GM19397 (cell line): ENCODE results near the gene OR10H2.
"Not testable (repeated sequence)": the region's sequence is repeated elsewhere in the genome, so short reads cannot be mapped to it uniquely, and the experiment has no call there.

ENCODE experiments used
- ATAC-seq: cut with Tn5 transposase; IDR thresholded peaks from one replicate; pipeline ENCODE4 v1.9.1; 2021; ENCODE audit warnings: mild to moderate bottlenecking, moderate library complexity; ENCODE audit not compliant: unreplicated experiment

Gene OR10H2

DNA sequence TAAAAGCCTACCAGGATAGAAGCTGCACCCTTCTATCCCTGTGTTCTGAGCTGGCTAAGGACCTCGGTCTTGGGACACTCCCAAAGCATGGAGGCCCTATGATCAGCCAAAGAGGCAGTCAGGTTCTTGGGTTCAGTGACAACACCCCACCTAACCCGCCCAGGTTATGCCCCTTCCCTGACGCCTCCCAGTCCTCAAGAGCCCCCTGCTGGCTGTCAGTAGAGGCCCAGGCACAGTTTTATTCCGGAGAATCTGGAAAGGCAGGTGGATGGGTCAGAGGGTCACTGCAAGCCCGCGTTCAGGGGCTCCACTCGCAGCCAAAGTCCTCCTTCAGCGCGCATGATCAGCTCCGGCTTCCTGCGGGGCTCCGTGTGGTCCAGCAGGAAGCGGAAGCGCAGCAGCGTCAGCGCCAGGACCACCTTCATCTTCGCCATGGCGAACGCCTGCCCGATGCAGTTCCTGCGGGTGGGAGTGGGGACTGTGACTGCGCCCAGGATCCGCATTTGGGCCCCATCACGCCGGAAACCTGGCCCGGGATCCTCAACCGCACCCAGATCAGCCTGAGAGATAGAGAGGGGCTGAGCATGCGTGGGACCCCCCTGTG, 32.2 kb downstream of the OR10H2 start:
- no peak for ATAC-seq

DNA sequence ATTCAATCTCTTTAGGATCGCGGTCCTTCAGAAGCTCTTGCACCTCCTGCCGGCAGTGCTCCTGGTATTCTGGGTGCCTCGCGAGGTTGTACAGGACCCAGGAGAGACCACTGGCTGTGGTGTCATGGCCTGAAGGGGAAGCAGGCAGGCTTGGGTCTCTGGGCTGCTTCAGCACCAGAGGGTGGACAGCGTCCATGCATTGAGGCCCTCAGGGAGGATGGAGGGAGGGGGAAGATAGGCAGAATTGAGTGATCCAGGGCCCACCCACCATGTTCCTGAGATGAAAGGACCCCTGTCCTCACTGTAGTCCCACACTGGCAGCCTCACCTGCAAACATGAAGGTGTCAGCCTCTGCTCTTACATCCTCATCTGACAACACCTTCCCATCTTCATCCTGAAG, 41.8 kb downstream of the OR10H2 start:
- ATAC-seq: no peak

DNA sequence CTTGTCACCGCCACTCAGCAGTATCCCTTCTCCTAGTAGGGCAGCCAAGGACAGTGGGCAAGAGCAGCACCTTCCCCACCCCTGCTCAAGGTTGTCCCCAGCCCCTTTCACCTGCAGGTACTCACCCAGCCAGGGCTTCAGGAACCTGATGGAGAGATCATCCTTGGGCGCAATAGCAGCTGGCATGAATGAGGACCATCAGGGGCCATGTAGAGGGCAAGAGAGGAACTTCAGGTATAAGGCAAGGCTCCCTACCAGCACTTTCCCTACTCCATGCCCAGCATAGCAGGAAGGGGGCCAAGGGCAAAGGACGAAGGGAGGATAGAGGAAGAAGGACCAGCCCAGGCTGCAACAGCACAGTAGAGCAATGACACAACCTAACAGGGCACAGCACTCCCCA, 46.3 kb downstream of the OR10H2 start:
- ATAC-seq: not testable (repeated sequence)

DNA sequence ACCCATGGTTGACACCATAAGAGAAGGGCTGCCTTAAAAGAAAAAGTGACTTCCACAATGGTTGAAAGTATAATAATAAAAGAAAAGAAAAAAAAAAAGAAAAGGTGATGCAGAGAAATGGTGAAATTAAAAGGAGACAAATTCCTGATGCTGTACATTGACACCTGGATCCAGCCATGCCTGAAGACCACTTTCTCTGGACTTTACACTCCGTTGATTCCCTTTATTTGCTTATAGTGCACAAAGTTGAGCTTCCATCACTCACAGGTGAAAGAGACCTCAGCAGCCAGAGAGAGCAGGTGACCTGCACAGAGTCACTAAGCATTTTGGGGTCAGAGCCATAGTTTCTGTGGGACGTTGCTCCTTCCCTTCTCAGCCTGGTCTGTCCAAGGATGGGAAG, 47.4 kb downstream of the OR10H2 start:
- ATAC-seq: no peak

DNA sequence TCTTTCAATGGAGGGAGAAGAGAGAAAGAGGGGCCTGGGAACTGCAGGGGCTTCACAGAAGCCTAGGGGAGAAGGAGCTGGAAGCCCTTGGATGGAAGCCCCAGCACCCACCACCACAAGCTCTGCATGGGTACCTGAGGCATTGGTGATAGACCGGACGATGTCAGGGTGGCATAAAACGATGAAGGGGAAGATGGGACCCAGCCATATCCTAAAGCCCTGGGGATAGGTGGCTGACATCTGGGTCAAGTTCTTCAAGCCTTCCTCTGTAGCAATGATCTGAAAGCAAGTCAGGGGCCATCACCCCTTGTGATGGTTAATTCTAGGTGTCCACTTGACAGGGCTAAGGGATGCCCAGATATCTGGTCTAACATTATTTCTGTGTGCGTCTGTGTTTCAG, 48.4 kb downstream of the OR10H2 start:
- ATAC-seq: no peak

DNA sequence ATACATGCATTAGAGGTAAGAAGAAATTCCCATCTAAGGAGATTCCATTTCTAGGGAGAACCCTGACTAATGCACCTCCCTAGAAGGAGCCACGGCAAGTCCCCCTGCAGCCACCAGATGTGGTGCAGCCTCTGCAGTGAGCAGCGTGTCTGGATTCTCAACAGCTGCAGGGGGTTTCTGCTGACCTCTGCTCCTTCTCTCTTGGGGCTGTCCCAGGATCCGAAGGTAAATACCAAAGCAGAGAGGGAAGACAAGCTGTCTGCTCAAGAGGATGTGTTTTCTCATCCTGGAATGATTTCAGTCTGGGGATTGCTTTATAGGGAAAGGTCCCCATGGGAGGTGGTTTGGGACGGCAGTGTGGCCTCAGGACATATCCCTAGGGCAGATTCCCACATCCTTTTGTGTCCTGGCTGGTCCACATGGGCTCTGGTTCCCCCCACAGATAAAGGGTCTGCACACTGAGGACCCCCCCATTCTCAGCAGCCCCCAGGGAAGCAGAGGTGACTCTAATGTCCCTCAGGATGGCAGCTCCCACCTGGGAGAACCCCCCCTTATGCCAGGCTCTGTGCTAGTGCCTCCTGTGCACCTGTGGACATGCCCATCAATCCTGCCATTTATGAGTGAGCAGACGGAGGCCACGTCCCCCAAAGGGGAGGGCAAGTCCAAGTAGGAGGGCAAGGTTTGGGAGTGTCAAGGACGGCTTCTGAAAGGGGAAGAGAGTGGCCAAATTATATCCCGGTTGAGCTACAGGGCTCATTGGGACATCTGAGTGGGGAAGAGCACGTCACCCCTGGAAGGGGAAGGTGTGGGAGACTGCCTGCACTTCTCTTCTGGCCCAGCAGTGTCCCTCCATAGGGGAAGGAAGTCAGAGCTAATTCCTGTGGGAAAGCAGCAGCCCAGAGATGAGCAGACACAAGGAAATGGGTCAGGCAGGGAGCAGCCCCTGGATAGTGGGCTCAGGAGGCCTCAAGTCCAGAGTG, 49.5 kb downstream of the OR10H2 start:
- ATAC-seq: no peak
